ENCODE results near the gene FOXK2. TPM values are rescaled to one million over a fixed set of nuclear protein-coding genes. Genes with fewer than 3 reads are reported as not detected.
"Not testable (repeated sequence)": the region's sequence is repeated elsewhere in the genome, so short reads cannot be mapped to it uniquely, and the experiment has no call there.

The FOXK2 gene
- total RNA-seq, 1 experiment from 2014 or later = 78.9 TPM

DNA sequence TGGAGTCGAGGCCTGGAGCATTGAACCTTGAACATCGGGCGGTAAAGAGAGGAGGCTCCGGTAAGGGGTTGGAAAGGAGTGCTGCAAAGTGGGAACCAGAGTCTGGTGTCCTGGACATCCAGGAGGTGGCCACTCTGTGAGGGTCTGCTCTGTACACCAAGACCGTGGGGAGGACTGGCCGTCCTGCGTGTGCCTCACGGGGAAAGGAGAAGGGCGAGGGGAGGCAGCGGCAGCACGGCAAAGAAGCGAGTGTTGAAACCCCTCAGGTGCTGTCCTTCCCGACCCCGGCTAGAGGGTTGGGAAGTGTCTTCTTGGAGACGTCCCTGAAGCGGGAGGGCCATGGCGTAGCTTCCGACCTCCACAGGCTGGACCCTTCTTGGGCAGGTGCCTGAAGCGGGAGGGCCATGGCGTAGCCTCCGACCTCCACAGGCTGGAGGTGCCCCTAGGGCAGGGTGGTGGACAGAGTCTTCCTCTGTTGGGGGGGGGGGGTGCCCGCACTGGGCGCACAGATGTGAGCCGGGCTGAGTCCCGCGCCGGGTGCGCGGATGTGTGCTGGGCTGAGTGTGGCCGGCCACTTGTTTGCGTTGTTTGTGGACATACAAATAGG lies 42.0 kb downstream of the FOXK2 start:
- Histone ChIP-seq H3K79me2 (ENCODE audit: low read depth) (peaks cover 70% of the 10 kb centered on the region), H2AFZ (no peak overlapping the region), H3K9me3 (ENCODE audit: insufficient read depth, low read depth) (no peaks in the 10 kb centered on the region), H3F3A (ENCODE audit: insufficient read depth, low read depth) (no peaks in the 10 kb centered on the region), H3K4me1 (replicated peaks; ENCODE audit: insufficient read depth) (no peaks in the 10 kb centered on the region), H3K4me3 (no peak overlapping the region), H3K9me2 (ENCODE audit: insufficient read depth) (no peaks in the 10 kb centered on the region), H3K27ac (no peak overlapping the region), H3K27me3 (ENCODE audit: insufficient read depth, low read depth) (no peaks in the 10 kb centered on the region), H3K4me2 (no peak overlapping the region), H3K36me3 (ENCODE audit: low read depth) (no peaks in the 10 kb centered on the region), H4K20me1 (ENCODE audit: insufficient read depth) (peaks cover 55% of the 10 kb centered on the region)
- ChIA-PET CTCF (no interaction called here), POLR2A (ENCODE audit: unreplicated experiment) (no interaction called here)
- TF ChIP-seq EZH2 (IDR thresholded peaks at IDR 0.05; ENCODE audit: low read depth) = no peak
- TF ChIP-seq CTCF (conservative IDR thresholded peaks at IDR 0.05) = no peak
- no peak for DNase-seq
- intact Hi-C loops (cut with micrococcal nuclease; ENCODE audit: unreplicated experiment) = no loop called here
- BruUV-seq (replicated peaks) = no TSS peak

- not testable (repeated sequence) for H3K4me1 ChIP-seq (replicated peaks; ENCODE audit: insufficient read depth)
Observed at GRCh38 chr17:82562718-82563220, 43.2 kb downstream of the FOXK2 start.

GRCh38 chr17:82563318-82563717 lies 43.8 kb downstream of the FOXK2 start:
- intact Hi-C loops (cut with micrococcal nuclease; ENCODE audit: unreplicated experiment) = no loop called here
- no peaks in the 10 kb centered on the region for H3K9me2 ChIP-seq (ENCODE audit: insufficient read depth)
- 0 out of 2 replicates have a peak, but pooled peaks cover 4% of the 10 kb centered on the region for H3K4me1 ChIP-seq (replicated peaks; ENCODE audit: insufficient read depth)
- H3K79me2 ChIP-seq (ENCODE audit: low read depth) = peaks cover 67% of the 10 kb centered on the region
- no peak overlapping the region for H2AFZ ChIP-seq
- no peaks in the 10 kb centered on the region for H3F3A ChIP-seq (ENCODE audit: insufficient read depth, low read depth)
- H3K27ac ChIP-seq = no peak overlapping the region
- peaks cover 49% of the 10 kb centered on the region for H4K20me1 ChIP-seq (ENCODE audit: insufficient read depth)
- POLR2A ChIA-PET (ENCODE audit: unreplicated experiment) = no interaction called here
- no peaks in the 10 kb centered on the region for H3K36me3 ChIP-seq (ENCODE audit: low read depth)
- H3K27me3 ChIP-seq (ENCODE audit: insufficient read depth, low read depth) = no peaks in the 10 kb centered on the region
- no peak for DNase-seq
- no peak overlapping the region for H3K4me3 ChIP-seq
- no peaks in the 10 kb centered on the region for H3K9me3 ChIP-seq (ENCODE audit: insufficient read depth, low read depth)
- H3K4me2 ChIP-seq = no peak overlapping the region
- no TSS peak for BruUV-seq (replicated peaks)
- CTCF ChIA-PET = no interaction called here
- no peak for TF ChIP-seq CTCF (conservative IDR thresholded peaks at IDR 0.05)
- no peak for TF ChIP-seq EZH2 (IDR thresholded peaks at IDR 0.05; ENCODE audit: low read depth)

More at GRCh38 chr17:82562718-82563220, 43.2 kb downstream of the FOXK2 start:
- H4K20me1 ChIP-seq (ENCODE audit: insufficient read depth) = peaks cover 51% of the 10 kb centered on the region
- H3K9me3 ChIP-seq (ENCODE audit: insufficient read depth, low read depth); H3K27ac ChIP-seq; H3K9me2 ChIP-seq (ENCODE audit: insufficient read depth); POLR2A ChIA-PET (ENCODE audit: unreplicated experiment); H3K4me3 ChIP-seq; H3K36me3 ChIP-seq (ENCODE audit: low read depth); BruUV-seq (replicated peaks); H3F3A ChIP-seq (ENCODE audit: insufficient read depth, low read depth); H3K27me3 ChIP-seq (ENCODE audit: insufficient read depth, low read depth); intact Hi-C loops (cut with micrococcal nuclease; ENCODE audit: unreplicated experiment); H2AFZ ChIP-seq; CTCF ChIA-PET; DNase-seq; H3K4me2 ChIP-seq: not testable (repeated sequence)
- H3K79me2 ChIP-seq (ENCODE audit: low read depth) = peaks cover 69% of the 10 kb centered on the region

DNA sequence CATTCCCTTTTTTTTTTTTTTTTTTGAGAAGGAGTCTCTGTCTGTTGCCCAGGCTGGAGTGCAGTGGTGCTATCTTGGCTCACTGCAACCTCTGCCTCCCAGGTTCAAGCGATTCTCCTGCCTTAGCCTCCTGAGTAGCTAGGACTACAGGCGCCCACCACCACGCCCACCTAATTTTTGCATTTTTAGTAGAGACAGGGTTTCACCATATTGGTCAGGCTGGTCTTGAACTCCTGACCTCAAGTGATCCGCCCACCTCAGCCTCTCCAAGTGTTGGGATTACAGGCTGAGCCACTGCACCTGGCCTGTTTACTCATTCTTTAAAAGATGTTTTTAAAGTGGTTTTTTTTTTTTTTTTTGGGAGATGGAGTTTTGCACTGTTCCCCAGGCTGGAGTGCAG lies 44.2 kb downstream of the FOXK2 start:
- H3K27me3 ChIP-seq (ENCODE audit: insufficient read depth, low read depth); DNase-seq; BruUV-seq (replicated peaks); H3F3A ChIP-seq (ENCODE audit: insufficient read depth, low read depth); H3K27ac ChIP-seq; H3K36me3 ChIP-seq (ENCODE audit: low read depth); H3K4me2 ChIP-seq; H3K4me3 ChIP-seq; H2AFZ ChIP-seq; intact Hi-C loops (cut with micrococcal nuclease; ENCODE audit: unreplicated experiment); POLR2A ChIA-PET (ENCODE audit: unreplicated experiment); H3K4me1 ChIP-seq (replicated peaks; ENCODE audit: insufficient read depth); CTCF ChIA-PET; H3K9me3 ChIP-seq (ENCODE audit: insufficient read depth, low read depth); H3K9me2 ChIP-seq (ENCODE audit: insufficient read depth): not testable (repeated sequence)
- peaks cover 45% of the 10 kb centered on the region for H4K20me1 ChIP-seq (ENCODE audit: insufficient read depth)
- H3K79me2 ChIP-seq (ENCODE audit: low read depth) = peaks cover 63% of the 10 kb centered on the region

All from PC-9 (cell line).